SK-N-SH (cell line): Measurements from ENCODE around the gene CTSE.

ENCODE experiments used
- EP300 ChIP-seq, 2 experiments: IDR thresholded peaks; 2 replicates each; pipeline versions ENCODE4 v1.4.0 to v1.6.1; 2012; ENCODE audit warnings: borderline replicate concordance in 1 of 2, low read depth in 1 of 2, low read length in 1 of 2
- EZH2phosphoT487 ChIP-seq: fragments of 200-600 bp; sonication (generic); IDR thresholded peaks from 2 replicates; pipeline ENCODE4 v1.6.1; 2017; ENCODE audit warnings: low read depth, mixed run types, mild to moderate bottlenecking, antibody characterized with exemption, moderate library complexity, borderline replicate concordance
- FOXM1 ChIP-seq: IDR thresholded peaks from 2 replicates; pipeline ENCODE4 v1.4.0; 2012; ENCODE audit warnings: low read depth, mild to moderate bottlenecking
- GABPA ChIP-seq: IDR thresholded peaks from 2 replicates; pipeline ENCODE4 v1.4.0; 2012; ENCODE audit warnings: low read depth, mild to moderate bottlenecking
- MEF2A ChIP-seq: IDR thresholded peaks from 2 replicates; pipeline ENCODE4 v1.4.0; 2012; ENCODE audit warnings: low read depth, borderline replicate concordance
- MXI1 ChIP-seq: IDR thresholded peaks from 2 replicates; pipeline ENCODE4 v1.6.1; 2012; ENCODE audit warnings: mild to moderate bottlenecking, low read depth, low read length, improper control_type of control experiment
- NRF1 ChIP-seq: IDR thresholded peaks from 2 replicates; pipeline ENCODE4 v1.6.1; 2012; ENCODE audit warnings: low read depth, mild to moderate bottlenecking, low read length
- RCOR1 ChIP-seq: fragments of 150-350 bp; IDR thresholded peaks from 2 replicates; pipeline ENCODE4 v1.6.1; 2017; ENCODE audit warnings: antibody characterized with exemption, low read length
- SIN3A ChIP-seq: IDR thresholded peaks from 2 replicates; pipeline ENCODE4 v1.6.1; 2012; ENCODE audit warnings: low read depth, mild to moderate bottlenecking, low read length, moderate library complexity, borderline replicate concordance
- TAF1 ChIP-seq: IDR thresholded peaks from 2 replicates; pipeline ENCODE4 v1.6.1; 2012; ENCODE audit warnings: low read depth, mild to moderate bottlenecking, low read length, moderate library complexity, borderline replicate concordance
- YY1 ChIP-seq: IDR thresholded peaks from 2 replicates; pipeline ENCODE4 v1.4.0; 2012; ENCODE audit warnings: low read depth, mild to moderate bottlenecking
- TF ChIP-seq, protein P1 (sequence below): fragments of 200-600 bp; sonication (generic); IDR thresholded peaks from 2 replicates; pipeline ENCODE4 v1.6.1; 2017; ENCODE audit warnings: antibody characterized with exemption, mild to moderate bottlenecking, moderate library complexity
- TF ChIP-seq, protein P2 (sequence below): IDR thresholded peaks from 2 replicates; pipeline ENCODE4 v1.4.0; 2012; ENCODE audit warnings: low read depth, borderline replicate concordance
- TF ChIP-seq, protein P3 (sequence below): IDR thresholded peaks from 2 replicates; pipeline ENCODE4 v1.4.0; 2012; ENCODE audit warnings: low read depth

DNA sequence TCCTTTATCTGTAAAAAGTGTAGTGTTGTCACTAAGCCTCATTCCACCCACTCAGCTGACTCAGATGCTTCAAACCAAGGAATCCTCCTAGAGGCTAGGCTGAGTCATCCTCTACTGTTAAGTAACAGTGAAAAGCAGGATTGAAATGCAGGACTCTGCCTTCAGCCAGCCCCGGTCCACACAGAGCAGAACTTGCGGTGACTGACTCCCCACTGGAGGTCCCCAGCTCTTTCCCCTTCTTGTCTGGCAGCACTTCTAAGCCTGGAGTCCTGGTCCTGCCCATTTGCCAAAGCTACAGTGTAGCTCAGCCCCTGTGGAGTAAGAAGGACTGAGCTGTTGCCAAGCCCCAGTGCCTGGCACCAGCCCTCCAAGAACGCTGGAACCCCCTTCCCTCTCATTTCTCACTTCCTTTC lies 22.2 kb downstream of the CTSE start:
- TF ChIP-seq RCOR1 (no peak), EZH2phosphoT487 (no peak), SIN3A (no peak), GABPA (no peak), NRF1 (no peak), EP300 (IDR thresholded peaks at IDR 0.05; ENCODE audit: borderline replicate concordance in 1 of 2, low read depth in 1 of 2, low read length in 1 of 2) (no peak), TAF1 (no peak), FOXM1 (no peak), MEF2A (no peak), MXI1 (no peak), YY1 (no peak)
- TF ChIP-seq, protein P1, sequence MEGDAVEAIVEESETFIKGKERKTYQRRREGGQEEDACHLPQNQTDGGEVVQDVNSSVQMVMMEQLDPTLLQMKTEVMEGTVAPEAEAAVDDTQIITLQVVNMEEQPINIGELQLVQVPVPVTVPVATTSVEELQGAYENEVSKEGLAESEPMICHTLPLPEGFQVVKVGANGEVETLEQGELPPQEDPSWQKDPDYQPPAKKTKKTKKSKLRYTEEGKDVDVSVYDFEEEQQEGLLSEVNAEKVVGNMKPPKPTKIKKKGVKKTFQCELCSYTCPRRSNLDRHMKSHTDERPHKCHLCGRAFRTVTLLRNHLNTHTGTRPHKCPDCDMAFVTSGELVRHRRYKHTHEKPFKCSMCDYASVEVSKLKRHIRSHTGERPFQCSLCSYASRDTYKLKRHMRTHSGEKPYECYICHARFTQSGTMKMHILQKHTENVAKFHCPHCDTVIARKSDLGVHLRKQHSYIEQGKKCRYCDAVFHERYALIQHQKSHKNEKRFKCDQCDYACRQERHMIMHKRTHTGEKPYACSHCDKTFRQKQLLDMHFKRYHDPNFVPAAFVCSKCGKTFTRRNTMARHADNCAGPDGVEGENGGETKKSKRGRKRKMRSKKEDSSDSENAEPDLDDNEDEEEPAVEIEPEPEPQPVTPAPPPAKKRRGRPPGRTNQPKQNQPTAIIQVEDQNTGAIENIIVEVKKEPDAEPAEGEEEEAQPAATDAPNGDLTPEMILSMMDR: no peak
- TF ChIP-seq, protein P2, sequence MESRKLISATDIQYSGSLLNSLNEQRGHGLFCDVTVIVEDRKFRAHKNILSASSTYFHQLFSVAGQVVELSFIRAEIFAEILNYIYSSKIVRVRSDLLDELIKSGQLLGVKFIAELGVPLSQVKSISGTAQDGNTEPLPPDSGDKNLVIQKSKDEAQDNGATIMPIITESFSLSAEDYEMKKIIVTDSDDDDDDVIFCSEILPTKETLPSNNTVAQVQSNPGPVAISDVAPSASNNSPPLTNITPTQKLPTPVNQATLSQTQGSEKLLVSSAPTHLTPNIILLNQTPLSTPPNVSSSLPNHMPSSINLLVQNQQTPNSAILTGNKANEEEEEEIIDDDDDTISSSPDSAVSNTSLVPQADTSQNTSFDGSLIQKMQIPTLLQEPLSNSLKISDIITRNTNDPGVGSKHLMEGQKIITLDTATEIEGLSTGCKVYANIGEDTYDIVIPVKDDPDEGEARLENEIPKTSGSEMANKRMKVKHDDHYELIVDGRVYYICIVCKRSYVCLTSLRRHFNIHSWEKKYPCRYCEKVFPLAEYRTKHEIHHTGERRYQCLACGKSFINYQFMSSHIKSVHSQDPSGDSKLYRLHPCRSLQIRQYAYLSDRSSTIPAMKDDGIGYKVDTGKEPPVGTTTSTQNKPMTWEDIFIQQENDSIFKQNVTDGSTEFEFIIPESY: no peak
- TF ChIP-seq, protein P3, sequence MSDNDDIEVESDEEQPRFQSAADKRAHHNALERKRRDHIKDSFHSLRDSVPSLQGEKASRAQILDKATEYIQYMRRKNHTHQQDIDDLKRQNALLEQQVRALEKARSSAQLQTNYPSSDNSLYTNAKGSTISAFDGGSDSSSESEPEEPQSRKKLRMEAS: no peak
